ENCODE measurements around the gene CRCP.
"Not testable (repeated sequence)": the region's sequence is repeated elsewhere in the genome, so short reads cannot be mapped to it uniquely, and the experiment has no call there.

CRCP gene

DNA sequence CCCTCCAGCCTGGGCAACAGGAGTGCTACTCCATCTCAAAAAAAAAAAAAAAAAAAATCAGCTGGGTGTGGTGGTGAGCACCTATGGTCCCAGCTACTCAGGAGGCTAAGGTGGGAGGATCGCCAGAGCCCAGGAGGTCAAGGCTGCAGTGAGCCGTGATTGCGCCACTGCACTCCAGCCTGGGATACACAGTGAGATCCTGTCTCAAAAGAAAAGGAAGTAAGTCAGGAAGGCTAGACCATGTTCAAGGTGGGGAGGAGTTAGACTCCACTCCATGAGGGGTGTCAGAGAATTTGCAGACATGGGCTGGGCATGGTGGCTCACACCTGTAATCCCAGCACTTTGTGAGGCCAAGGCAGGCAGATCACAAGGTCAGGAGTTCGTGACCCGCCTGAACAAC is 6.2 kb upstream of the CRCP start:
- not testable (repeated sequence) for DNase-seq

- DNase-seq = no peak
Measured at GRCh38 chr7:66110856-66111255, 3.8 kb upstream of the CRCP start.

DNA sequence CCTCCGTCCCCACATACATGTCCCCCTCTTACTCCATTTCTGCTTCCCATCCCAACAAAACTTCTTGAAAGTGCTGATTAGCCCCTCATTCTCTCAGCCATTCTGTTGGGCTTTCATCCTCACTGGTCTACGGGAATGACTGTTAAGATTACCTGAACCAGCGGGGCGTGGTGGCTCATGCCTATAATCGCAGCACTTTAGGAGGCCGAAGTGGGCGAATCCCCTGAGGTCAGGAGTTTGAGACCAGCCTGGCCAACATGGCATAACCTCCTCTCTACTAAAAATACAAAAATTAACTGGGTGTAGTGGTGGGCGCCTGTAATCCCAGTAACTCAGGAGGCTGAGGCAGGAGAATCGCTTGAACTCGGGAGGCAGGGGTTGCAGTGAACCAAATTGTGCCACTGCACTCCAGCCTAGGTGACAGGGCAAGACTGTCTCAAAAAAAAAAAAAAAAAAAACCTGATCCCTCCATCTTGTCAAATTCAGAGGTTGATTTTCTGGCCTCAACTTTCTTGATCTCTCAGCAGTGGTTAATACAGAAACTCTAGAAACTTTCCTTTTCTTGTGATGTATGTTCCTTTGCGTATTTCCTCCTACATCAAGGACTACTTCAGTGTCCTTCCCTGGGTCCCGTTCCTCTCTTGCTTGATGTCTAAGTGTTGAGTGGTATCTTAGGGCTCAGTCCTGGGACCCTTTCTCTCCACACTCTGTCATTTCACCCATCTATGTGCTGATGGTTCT is 2.2 kb downstream of the CRCP start:
- DNase-seq = not testable (repeated sequence)

GRCh38 chr7:66118603-66119002 is 4.0 kb downstream of the CRCP start:
- no peak for DNase-seq

DNA sequence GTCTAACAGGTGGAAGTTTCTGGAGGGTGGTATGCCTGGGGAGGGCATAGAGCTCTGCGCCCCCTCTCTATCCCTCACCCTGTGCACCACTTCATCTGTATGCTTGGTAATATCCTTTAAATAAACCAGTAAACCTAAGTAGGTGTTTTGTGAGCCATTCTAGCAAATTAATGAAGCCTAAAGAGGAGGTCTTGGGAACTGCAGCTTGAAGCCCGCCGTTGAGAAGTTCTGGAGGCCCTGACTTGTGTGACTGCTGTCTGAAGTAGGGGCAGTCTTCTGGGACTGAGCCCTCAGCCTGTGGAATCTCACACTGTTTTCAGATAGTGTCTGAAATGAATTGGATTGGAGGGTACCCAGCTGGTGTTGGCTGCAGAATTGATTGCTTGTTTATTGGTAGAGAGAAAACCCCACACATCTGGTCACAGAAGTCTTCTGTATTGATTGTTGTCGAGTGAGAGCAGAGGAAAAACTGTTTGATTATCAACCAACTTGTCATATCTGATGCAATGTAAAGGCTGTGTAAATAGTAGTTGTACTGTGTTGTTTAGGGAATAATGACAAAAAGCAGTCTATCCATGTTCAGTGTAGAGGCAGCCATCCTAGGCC is 4.7 kb downstream of the CRCP start:
- DNase-seq = no peak

GRCh38 chr7:66123175-66123528 is 8.5 kb downstream of the CRCP start:
- DNase-seq = no peak

DNA sequence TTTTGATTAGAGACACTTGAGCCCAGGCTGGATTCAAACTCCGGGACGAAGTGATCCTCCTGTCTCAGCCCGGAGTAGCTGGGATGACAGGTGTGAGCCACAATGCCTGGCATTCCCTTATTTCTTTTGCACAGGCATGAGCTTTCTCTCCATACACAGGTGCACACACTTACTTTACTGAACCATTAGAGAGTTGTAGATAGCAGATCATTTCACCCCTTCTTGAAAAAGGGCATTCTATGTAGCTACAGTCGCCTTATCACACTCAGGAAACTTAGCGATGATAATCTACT is 9.9 kb downstream of the CRCP start:
- not testable (repeated sequence) for DNase-seq

- peak in 2 of 6 experiments; percentile 4 to 7 for DNase-seq
Measured at GRCh38 chr7:66125052-66125694, 10.5 kb downstream of the CRCP start.

DNA sequence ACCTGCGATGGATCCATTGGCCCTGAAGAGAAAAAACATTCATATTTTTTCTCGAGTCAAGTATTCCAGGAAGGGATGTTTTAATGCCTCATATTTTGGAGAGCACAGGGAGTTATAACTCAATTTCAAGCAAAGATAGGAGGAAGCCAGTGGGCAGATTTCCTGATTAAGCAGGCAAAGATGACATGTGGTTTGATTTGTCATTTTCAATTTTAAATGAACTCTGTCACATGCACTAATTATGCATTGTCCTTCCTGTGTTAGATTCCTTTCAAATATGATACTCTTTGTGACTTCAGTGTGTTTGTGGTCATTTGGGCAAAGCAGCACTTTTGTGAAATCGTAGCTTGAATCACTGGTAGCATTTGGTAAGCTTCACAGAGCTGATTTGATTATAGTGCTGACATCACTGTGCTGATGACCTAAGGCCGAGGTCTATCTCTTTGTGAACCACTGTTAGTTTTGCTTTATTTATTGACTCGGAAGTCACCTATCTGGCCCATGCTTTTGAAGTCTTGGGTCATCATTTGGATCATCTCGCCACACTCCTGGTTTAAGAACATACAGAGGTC is 11.2 kb downstream of the CRCP start:
- DNase-seq = not testable (repeated sequence)

GRCh38 chr7:66127172-66127571 is 12.5 kb downstream of the CRCP start:
- not testable (repeated sequence) for DNase-seq

- no peak for DNase-seq
Measured at GRCh38 chr7:66138994-66139752, 24.5 kb downstream of the CRCP start.

DNA sequence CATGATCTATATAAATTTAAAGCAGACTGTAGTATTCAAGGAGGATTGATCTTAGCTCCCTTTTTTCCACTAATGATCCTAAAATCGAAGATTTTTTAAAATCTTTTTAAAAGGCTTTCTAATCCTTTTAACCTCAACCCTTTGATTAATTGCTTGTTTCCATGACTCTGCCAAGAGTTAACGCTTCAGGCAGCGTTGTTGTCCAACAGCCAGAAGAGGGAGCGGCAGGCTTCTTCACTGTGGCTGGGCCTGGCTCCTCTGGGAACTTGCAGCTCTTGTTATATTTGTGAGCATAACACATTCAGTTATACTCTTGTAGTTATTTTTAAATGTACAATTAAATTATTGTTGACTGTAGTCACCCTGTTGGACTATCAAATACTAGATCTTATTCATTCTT is 26.3 kb downstream of the CRCP start:
- DNase-seq = no peak

GRCh38 chr7:66142334-66142733 is 27.7 kb downstream of the CRCP start:
- no peak for DNase-seq

GRCh38 chr7:66142996-66143395 is 28.3 kb downstream of the CRCP start:
- DNase-seq = no peak

DNA sequence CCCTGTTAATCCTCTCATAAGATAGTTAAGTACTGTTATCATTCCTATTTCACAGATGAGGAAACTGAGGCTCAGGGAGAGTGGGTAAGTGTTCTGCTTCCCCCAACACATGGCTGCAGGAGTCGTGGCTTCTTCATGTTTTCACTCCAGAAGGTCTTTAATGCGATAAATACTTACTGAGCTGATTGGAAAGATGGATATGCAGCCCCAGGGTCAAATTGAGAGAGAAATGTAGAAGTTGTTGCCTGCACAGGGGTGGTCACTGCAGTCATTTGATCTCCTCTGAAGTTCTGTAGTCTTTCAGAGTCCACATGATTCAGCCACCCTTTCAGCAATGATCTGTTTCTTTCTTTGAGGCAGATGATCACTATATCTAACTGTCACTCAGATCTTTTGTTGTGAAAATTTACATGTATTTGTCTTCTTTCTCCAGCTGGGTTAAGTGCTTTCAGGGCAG is 29.3 kb downstream of the CRCP start:
- DNase-seq = no peak

GRCh38 chr7:66145400-66146104 is 30.9 kb downstream of the CRCP start:
- no peak for DNase-seq

GRCh38 chr7:66146701-66147100 is 32.1 kb downstream of the CRCP start:
- no peak for DNase-seq

GRCh38 chr7:66147657-66148056 is 33.0 kb downstream of the CRCP start:
- not testable (repeated sequence) for DNase-seq

DNA sequence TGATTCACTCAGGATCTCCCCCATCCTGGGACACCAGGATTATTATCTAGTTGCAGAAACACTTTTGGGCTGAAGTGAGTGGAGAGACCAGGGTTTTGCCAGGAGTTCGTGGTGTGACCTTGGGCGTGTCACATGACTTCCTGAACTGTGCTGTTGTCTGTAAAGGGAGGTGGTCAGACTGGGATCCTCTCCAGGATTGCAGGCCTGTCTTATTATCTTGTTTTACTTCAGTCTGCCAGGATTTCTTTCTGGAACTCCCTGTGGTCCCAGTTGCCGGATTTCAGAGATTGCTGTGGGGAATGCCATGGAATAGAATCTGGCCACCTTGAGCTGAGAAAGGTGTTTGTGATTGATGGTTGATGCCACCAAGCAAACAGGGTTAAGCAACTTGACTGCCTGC is 35.8 kb downstream of the CRCP start:
- DNase-seq = no peak

DNA sequence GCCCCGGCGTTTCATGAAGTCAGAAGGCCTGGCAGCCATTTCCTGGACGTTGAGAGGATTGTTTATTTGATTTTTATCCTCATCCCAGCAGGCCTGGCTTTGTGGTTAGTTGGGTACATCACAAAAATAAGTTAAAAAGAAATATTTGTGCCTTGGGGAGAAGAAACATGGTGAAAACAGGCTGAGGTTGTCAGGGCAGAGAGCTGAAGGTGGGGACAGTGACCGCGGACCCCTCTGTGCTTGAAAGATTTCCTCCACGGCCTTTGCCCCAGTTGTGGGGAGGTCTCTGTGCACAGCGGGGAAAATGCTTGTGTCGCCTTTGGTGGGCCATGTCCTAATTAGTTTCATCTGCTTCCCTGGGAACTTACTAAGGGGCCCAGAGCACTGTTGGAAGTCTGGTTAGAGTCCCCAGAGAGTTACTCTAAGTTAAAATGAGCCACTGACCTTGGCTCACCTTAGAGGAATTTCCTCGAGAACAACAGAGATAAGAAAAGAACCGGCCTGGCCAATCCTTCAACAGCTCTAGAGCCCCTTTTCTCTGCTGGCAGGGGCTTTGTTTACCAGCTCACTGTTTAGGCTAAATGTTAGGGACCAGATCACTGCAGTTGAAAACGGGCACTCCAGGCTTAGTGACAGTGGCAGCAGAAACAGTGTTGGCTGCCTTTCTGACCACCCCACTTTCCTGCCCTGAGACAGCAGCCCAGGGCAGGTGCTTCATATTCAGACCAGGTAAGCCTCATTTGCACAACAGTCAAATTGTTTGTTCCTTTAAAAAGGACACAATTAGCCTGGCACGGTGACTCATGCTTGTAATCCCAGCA is 37.9 kb downstream of the CRCP start:
- DNase-seq = no peak

DNA sequence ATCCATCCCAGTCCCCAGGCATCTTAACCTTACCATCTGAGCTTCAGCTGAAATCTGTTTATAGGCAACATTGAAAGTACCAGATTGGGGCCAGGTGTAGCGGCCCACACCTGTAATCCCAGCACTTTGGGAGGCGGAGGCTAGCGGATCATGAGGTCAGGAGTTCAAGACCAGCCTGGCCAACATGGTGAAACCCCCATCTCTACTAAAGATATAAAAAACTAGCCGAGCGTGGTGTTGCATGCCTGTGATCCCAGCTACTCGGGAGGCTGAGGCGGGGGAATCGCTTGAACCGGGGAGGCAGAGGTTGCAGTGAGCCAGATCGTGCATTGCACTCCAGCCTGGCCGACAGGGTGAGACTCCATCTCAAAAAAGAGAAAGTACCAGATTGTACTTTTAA is 39.0 kb downstream of the CRCP start:
- no peak for DNase-seq

DNA sequence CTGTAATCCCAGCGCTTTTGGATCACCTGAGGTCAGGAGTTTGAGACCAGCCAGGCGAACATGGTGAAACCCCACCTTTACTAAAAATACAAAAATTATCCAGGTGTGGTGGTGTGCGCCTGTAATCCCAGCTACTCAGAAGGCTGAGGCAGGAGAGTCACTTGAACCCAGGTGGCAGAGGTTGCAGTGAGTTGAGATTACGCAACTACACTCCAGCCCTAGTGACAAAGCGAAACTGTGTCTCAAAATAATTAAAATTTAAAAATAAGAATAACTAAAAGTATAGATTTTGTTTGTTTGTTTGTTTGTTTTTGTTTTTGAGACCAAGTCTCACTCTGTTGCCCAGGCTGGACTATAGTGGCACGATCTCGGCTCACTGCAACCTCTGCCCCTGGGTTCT is 41.4 kb downstream of the CRCP start:
- not testable (repeated sequence) for DNase-seq
